ENCODE measurements around the gene MRPS22.

MRPS22 gene

DNA sequence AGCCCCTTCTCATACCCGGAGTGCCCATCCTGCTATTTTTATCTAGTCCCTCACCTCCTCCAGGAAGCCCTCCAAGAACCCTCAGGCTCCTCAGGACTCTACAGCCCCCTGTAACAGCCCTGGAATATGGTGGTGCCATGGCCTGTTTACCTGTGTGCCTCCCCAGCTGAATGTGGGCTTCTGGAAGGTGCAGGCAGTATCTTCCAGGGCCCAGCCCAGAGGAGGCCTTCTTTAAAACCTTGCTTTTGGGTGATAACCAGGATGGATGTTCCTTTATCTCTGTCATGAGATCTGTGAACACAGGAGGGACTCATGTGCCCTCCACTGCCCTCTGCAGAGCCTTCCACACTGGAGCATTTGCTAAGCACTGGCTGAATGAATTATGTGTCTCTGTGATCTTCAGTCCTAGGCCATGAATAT lies 36.7 kb upstream of the MRPS22 start:
- no peak overlapping the region for H3K27ac ChIP-seq
- TF ChIP-seq, protein P1, sequence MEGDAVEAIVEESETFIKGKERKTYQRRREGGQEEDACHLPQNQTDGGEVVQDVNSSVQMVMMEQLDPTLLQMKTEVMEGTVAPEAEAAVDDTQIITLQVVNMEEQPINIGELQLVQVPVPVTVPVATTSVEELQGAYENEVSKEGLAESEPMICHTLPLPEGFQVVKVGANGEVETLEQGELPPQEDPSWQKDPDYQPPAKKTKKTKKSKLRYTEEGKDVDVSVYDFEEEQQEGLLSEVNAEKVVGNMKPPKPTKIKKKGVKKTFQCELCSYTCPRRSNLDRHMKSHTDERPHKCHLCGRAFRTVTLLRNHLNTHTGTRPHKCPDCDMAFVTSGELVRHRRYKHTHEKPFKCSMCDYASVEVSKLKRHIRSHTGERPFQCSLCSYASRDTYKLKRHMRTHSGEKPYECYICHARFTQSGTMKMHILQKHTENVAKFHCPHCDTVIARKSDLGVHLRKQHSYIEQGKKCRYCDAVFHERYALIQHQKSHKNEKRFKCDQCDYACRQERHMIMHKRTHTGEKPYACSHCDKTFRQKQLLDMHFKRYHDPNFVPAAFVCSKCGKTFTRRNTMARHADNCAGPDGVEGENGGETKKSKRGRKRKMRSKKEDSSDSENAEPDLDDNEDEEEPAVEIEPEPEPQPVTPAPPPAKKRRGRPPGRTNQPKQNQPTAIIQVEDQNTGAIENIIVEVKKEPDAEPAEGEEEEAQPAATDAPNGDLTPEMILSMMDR (conservative IDR thresholded peaks at IDR 0.05): no peak

DNA sequence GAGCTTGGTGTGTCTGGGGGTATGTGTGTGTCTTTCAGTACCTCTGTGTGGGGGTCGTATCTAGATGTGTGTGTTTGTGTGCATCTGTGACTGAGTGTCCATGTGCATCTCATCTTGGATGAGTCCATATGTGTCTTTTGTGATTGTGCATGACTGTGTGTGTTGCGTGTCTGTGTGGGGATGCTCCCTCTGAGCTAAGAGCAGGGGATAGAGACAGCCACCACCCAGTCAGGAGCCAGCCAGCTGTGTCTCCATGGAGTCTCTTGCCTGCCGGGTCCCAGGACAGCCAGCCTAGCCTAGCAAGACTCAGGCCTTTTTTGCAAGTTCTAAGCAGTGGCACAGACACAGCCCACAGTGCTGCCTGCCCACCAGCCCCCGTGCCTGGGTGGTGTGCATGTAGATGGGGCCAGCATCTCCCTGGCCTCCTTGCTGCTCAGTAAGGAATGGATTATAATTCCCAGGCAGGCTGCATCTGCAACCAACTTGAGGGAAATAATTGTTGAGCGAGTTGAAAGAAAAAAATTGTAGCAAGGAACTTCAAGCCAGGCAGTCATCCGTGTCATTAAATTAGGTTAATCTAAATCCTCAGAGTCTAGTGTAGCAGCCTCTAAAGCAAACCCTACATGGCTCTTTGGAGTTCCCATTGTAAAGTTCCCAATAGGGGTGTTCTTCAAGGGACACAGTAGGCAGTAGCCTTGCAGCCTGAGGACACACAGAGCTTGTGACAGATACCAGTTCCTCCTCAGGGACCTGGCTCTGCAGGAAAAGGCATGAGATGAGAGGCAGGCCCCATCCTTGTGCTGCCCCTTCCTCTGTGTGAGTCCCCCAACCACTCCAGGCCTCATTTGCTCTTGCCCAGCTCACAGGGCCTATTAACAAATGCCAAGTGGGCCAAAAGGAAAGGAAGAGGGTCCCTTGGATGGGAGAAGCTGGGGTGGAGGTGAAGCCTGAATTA lies 35.9 kb upstream of the MRPS22 start:
- no peak overlapping the region for H3K27ac ChIP-seq
- TF ChIP-seq, protein P1 (conservative IDR thresholded peaks at IDR 0.05): no peak

DNA sequence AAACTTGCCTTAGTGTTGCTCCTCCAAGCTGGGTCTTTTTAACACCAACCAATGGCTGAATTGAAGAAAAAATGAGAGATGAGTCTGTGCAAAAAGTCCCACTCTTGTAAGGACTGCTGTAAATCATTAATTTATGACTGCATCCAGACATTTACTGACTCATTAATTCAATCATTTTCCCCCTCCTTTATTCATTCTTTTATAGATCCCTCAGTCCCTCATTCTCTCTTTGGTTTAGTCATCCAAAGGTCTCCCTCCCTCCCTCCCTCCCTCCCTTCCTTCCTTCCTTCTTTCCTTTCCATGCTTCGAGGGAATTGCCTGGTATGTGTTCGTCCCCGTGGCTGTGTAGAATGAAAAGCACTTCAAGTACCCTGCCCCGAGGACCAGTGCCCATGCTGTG lies 35.3 kb upstream of the MRPS22 start:
- TF ChIP-seq, protein P1 (conservative IDR thresholded peaks at IDR 0.05): no peak
- H3K27ac ChIP-seq: no peak overlapping the region

DNA sequence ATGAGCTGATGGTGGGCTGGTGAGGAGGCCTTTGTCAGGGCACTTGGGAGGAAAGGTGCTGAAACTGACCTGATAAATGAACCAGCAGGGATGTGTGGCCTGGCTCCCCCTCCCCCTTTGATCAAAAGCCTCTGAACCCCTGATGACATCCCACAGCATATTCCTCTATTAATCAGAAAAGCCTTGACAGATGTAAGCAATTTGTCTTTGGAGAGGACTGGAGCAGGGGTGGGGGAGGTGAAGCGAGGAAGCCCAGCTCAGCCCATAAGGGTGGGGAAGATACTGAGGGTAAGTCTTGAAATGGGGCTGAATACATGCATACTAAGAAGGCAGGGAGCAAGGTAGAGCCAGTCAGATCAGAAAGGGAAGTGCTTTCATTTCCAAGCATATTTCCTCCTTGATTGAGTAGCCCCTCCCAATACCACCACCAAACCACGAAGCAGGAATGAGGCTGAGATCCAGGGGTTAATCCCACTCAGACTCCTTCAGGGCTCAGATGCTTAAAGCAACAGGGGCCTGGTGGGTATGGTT lies 34.7 kb upstream of the MRPS22 start:
- H3K27ac ChIP-seq: no peak overlapping the region
- TF ChIP-seq, protein P1 (conservative IDR thresholded peaks at IDR 0.05): no peak

DNA sequence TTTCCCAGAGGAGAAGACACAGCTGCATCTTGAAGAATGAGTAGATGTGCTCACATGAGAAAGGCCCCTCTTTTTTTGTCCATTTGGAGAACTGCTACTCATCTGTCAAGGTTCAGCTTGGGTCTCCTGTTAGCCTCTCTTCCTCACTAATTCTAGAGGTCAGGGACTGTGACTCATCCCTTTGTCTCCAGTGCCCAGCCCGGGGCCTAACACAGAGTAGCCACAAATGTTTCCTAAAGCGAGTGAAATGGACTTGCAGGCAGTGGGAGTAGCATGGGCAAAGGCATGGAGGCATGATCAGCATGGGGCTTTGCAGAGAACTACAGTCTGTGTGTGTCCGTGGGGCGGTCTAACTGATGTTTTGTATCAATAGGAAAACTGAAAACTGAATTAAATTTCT lies 33.9 kb upstream of the MRPS22 start:
- TF ChIP-seq, protein P1 (conservative IDR thresholded peaks at IDR 0.05): no peak
- no peak overlapping the region for H3K27ac ChIP-seq

DNA sequence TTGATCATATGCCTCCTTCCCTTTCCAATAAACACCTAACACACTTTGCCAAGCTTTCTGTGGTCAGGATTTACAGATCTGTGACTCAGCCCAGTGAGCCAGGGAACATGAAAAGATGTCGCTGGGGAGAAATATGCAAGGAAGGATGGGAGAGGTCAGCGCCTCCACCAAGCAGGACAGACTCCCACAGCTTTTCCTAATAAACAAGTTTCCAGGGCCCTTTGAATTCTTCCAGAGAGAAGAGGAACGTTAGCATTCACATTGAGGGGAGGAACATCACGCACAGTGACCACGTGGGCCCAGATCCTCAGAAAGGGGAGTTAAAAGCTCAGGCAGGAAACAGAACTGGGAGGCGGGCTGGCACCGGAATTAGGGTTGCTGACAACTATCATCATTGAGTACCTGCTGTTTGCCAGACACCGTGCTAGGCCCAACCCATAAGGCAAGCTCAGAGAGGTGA lies 33.3 kb upstream of the MRPS22 start:
- TF ChIP-seq, protein P1 (conservative IDR thresholded peaks at IDR 0.05): no peak
- no peak overlapping the region for H3K27ac ChIP-seq

DNA sequence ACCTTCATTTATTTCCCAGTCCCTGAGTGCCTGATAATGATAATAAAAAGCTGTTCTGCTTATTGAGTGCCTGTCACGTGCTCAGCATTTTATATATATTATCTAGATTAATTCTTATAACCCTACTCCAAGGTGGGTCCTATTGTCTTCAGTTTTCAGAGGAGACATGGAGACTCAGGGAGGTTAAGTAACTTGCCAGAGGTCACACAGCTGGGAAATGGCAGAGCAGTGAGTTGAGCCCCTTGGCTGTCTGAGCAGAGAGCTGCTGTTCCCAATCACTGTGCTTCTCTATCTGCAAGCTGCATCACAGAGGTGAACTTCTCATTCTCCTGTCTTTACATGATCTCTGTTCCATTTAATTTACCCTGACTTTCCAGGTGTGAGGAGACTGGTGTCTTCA lies 32.3 kb upstream of the MRPS22 start:
- TF ChIP-seq, protein P1 (conservative IDR thresholded peaks at IDR 0.05): no peak
- H3K27ac ChIP-seq: no peak overlapping the region

Measured in VCaP (cell line).